Suppressor macrophage treated with lipopolysaccharide for 1 hour (primary cell): ENCODE measurements around the gene KLF5.

Experiments used
- DNase-seq, 3 donors: peaks; one replicate each; pipeline ENCODE4 v3.0.0-alpha.2; 2020 to 2022

KLF5 gene

DNA sequence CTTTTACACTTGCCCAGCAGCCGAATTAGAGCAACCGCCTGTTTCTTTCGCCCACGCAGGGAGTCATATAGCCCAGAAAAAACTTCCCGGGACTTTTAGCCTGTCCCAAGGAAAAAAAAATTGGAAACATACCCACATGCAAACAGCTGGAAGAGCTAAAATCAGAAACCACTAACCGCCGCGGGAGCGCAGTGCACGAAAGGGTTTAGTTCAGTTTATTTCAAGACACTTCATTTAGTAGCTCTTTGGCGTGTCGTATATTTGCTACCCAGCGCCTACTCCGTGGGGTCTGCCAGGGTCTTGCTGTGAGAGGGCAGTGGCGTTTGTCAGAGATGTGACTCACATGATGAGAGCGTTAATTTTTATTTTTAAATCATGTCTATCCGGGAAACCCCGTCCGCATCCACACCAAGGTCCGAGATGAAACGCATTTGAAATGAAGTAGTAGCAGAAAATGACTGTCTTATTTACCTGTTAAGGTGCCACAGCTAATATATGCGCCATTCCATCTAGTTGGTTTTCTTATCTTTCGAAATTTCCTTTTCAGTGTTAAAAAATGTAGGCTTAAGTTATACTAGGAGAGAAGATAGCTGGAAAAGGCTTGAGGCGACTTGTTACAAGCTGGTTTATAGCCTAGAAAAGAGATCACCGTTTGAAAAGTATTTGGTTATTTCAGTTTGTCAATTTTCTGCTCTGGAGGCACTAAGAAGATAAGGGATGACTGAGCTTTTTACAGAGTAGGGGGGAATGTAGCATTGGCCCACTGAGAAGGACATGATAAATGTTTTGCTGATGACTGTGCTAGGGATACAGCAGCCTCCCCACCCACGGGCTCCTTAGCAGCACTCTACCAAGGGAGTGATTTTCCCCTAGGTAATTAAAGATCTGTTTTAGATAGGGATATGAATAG lies 1.7 kb downstream of the KLF5 start:
- peak; percentile 71 to 79 (median 77) for DNase-seq

DNA sequence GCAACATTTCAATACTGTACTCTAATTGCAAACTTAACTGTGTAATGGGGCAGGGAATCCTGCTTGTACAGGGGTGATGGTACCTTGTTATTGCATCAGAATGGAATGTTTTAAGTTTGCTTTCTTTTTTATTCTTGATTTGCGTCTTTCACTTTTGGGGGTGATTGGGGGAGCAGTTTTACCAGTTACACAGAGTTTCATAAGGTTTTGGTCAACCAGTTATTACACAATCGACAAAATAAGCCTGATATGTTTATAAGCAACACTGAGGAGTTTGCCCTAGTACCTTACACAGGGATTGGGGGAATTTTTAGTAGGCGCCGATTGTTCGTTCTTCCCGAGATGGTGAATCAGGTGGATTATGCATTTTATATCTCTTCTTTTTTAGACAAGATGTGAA lies 2.7 kb downstream of the KLF5 start:
- DNase-seq: peak in 1 of 3 donors; percentile 26

DNA sequence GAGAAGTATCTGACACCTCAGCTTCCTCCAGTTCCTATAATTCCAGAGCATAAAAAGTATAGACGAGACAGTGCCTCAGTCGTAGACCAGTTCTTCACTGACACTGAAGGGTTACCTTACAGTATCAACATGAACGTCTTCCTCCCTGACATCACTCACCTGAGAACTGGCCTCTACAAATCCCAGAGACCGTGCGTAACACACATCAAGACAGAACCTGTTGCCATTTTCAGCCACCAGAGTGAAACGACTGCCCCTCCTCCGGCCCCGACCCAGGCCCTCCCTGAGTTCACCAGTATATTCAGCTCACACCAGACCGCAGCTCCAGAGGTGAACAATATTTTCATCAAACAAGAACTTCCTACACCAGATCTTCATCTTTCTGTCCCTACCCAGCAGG lies 3.1 kb downstream of the KLF5 start:
- no peak for DNase-seq

DNA sequence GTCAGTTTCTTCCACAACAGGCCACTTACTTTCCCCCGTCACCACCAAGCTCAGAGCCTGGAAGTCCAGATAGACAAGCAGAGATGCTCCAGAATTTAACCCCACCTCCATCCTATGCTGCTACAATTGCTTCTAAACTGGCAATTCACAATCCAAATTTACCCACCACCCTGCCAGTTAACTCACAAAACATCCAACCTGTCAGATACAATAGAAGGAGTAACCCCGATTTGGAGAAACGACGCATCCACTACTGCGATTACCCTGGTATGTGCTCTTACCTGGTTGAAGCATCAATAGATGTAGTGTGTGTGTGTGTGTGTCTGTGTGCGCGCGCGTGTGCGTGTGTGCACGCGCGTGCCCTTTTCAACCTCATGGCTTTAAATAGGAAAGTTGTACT lies 3.7 kb downstream of the KLF5 start:
- no peak for DNase-seq

DNA sequence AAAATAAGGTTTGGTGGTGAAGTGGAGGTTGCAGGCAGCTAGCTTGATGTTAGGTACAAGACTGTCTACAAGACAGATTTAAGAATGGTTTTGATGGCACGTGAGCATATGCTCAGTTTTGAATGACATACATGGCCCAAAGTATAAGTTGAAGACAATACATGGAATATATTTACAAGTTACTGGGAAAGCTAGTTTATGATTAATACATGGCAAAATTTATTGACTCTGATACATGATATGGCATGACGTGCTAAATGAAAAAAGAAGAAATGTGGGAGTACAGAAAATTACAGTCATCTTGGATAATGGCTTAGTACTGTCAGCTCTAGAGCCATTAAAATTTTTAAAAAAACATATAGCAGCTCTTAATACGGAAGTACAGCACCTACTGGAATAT lies 4.4 kb downstream of the KLF5 start:
- DNase-seq: no peak

DNA sequence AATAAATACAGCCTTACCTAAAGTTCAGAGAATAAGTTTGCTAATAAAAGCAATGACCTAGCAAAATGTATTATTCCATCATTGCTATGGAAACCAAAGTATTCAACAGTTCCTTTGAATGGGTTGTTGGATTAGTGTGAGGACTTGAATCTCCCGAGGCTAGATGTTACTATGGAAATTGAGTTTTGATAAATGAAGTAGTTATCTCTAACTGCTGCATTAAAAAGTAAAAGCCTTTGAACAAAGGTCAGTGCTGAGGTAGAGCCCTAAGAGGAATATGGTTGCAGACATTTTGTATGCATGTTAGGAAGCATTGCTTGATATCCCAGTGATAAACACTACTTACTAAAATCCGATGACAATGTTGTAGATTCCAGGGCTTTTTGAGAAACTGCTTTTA lies 6.2 kb downstream of the KLF5 start:
- no peak for DNase-seq

DNA sequence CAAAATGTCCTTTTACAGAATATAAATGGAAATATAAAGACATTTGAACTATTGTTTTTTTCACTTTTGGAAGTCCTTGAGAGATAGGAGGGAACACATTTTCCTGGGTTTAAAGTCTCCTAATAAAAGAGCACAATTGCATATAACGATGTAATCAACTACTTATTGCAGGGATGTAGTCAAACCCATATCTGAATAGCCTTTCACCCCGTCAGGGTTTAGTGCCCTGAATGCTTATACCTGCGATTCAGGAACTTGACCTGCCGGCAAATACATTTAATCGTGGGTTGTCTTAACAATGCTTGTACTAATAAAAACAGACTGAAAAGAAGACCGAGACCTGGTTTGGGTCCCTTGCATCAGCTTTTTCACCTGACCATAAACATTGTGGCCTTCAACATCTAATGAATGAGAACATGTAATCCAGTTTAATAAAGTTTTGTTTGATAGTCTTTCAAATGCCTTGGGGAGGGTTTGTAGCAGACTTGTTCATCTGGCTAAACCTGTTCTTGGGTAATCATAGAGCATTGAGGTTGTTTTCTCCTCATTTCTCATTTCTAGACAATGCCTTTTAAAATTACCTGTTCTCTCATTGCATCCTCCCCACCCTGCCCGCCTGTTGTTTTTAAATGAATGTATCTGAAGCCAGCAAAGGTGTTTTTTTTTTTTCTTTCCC lies 7.0 kb downstream of the KLF5 start:
- DNase-seq: no peak

DNA sequence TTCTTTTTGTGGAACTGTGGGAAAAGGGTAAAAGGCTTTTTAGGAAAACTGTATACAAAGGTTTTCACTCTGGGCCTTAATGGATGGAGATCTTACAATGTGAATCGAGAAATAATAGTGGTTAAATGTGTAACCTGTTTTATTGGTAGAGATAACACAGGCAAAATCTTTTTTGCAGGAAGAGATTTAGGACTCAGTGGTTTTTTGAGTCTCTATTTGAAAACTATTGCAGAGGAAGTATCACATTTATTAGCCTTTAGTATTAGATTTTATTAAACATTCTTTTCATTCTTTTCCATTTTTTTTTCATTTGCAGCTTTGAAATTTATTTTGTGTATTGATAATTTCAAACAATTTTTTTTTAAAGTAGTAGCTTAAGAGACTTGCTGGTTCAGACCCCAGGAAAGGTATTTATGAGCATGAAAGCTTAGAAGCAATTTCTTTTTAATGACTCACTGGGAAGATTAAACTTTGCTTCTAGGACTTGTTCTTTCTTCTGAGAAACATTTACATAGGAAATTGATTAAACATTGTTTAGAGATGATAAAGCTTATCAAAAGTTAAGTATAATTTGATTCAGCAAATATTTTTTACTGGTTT lies 10.5 kb downstream of the KLF5 start:
- DNase-seq: no peak

DNA sequence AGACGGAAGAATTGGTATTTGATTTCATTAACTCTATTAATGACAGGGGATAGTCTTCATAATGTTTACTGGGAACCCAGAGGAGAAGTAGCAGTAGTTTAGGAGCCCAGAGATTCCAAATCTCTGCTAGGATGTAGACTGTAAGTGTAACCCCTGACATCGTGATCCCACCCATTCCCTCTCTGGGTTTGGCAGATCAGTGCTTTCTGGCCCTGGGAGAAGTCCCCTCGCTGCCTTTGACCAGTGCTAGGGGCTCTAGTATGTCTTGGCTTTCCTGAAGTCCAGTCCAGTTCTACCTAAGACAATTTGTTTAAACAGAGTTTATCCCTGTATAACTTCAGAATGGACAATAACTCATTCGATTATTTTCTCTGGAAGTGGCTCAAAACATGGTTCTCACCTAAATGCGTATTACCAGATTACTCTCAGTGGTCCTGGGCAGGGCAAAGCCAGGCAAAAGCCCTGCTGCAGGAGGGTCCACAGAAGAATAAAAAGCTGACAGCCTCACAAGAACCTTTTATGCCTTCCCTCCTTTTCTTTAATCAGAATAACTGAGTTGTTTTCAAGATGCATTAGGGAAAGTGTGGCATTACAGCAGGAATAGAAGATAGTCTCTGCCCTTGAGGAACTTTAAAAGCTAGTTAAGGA lies 11.8 kb downstream of the KLF5 start:
- no peak for DNase-seq

DNA sequence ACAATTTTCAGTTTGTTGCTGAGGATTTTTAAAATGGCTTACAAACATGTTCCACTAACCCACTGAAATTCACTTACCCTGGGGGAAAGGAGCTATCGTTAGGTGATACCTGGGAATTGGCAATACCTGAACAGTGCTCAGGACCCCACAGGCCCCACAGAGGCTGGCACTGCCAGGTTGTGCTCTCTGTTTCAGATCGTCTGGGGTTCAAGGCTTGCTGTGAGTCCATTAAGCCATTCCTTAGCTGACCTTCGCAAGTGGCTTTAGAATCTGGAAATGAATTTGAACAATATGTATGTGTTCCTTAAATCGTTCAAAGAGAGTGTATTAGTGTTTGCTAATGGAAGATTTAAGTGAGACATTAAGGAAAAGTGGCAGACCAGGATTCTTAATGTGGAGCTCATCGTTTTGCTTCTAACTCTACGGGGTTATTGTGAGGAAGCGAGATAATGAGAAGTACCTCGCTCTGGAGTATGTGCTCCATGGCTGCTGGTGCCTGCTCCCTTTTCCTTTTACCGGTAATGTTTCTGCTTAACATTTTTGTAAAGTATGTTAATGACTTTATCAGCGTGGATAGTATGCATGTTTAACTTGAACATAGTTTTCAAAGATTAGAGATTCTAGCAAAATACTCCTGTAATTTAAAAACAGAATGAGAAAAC lies 13.6 kb downstream of the KLF5 start:
- no peak for DNase-seq

DNA sequence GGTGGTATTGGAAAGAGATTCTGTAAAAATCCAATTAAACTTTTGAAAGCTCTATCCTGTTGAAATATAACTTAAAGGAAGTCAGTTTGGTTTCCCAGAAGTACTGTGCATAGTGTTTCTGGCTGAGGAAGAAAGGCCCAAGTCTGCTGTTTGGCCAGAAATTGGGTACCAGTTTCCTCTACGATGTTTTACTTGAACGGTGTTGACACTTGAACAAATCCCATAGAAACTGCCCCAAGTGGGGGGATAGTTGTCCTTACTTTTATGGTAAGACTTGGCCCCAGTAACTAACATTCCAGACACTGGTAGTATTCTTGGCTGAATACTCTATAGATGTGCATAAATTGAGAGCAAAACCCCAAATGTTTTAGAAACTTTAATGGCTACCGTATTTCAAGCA lies 14.2 kb downstream of the KLF5 start:
- DNase-seq: no peak

DNA sequence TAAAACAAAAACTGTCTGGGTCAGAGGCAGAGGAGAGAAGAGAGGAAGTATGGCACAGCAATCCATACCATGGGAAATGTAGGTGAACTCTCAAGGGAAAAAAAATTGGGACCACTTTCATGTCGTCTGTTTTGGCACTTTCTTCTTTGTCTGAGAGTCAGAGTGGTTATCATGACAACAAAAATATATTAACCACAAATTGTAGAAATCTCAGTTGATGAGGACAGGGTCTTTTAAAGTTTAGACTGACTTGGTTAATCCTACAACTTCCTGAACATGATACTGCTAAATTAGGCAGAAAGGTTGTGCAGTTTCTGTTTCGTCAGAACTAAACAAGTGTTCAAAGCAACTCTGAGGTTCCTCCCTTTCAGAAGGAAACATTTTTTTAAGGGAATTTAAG lies 15.2 kb downstream of the KLF5 start:
- DNase-seq: peak; percentile 17 to 45 (median 22)

DNA sequence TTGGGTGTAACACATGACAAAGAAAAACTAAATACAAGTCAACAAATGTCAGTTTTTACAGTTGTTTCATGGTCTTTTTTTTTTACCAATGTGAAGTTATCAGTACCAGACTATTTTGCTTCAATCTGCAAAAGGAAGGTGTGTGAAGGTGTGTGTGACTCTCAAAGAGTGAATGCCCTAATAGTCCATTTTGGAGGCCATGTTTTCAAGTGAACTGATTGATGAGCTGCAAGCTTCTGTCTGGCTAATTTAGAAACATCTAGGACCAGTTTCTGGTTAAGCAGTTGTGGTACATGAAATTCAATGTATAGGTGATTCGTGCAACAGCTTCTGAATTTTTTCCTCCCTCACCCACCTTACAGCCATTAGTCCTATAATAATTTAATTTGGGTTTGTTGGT lies 16.1 kb downstream of the KLF5 start:
- DNase-seq: no peak

DNA sequence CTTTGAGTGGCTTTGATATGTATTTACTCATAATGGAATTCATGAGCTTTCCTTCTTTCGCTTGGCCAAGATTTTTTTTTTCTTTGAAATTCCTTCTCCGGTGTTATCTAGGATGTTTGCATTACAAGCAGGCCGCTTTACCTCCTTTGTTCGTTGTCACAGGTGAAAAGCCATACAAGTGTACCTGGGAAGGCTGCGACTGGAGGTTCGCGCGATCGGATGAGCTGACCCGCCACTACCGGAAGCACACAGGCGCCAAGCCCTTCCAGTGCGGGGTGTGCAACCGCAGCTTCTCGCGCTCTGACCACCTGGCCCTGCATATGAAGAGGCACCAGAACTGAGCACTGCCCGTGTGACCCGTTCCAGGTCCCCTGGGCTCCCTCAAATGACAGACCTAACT lies 16.7 kb downstream of the KLF5 start:
- no peak for DNase-seq

DNA sequence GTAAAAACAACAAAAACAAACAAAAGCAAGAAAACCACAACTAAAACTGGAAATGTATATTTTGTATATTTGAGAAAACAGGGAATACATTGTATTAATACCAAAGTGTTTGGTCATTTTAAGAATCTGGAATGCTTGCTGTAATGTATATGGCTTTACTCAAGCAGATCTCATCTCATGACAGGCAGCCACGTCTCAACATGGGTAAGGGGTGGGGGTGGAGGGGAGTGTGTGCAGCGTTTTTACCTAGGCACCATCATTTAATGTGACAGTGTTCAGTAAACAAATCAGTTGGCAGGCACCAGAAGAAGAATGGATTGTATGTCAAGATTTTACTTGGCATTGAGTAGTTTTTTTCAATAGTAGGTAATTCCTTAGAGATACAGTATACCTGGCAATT lies 17.1 kb downstream of the KLF5 start:
- no peak for DNase-seq

DNA sequence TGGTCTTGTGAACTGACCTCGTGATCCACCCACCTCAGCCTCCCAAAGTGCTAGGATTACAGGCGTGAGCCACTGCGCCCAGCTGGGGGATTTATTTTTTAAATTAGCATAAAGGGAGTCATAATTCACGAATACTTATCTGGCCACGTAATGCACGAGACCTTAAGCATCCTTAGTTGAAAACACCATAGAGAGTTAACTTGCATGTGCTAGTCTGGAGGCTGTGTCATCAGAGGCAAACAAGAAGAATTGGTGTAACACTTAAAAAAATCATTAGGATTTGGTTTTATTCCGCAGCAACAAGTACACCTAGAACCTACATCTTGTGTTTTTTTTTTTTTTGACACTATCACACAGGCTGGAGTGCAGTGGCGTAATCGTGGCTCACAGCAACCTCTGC lies 19.1 kb downstream of the KLF5 start:
- no peak for DNase-seq

DNA sequence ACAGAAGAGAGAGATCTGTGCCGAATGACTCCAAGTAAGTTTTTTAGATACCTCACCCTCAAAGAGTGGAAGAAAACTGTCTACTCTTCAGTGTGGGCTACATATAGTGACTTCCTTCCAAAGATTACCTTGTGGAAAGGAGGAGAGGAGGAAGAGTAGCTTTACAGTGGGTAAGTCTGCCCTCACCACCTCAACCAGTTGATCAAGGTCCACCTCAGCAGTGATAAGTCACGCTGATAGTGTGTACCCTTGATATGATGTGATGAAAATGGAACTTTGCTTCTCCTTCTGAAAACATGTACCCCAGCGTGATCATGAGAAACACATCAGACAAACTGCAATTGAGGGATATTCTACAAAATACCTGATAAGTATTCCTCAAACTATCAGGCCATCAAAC lies 20.6 kb downstream of the KLF5 start:
- DNase-seq: no peak

DNA sequence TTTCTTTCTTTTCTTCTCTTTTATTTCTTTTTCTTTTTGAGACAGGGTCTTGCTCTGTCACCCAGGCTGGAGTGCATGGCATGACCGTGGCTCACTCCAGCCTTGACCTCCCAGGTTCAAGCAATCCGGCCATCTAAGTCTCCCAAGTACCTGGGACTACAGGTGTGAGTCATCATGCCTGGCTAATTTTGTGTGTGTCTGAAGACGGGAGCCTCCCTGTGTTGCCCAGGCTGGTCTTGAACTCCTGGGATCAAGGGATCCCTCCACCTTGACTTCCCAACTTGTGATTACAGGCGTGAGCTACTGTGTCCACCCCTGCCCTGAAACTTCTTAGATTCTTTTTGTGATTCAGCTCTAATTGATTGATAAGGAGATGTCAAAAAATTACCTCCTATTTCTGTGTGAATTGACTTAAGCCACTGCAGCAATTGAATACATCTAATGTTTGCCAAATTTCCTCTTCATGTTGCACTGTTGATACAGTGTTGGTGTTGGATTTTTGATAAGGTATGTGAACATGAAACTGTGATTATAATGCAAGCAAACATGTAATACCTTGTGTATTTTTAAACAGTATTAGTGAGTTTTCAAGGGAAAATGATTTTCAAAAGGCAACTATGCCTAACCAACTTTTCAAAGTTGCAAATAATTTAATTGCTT lies 22.6 kb downstream of the KLF5 start:
- no peak for DNase-seq

DNA sequence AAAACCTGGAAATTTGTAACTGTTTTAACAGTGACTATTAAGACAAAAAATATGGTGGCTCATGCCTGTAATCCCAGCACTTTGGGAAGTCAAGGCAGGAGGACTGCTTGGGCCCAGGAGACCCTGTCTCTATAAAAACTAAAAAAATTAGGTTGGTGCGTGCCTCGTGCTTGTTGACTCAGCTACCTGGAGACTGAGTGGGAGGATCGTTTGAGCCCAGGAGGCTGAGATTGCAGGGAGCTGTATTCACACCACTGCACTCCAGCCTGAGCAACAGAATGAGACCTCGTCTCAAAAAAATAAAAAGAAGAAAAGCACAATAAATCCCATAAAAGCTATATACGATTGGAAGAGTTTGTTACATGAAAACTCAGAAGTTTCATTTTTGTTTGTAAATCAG lies 23.7 kb downstream of the KLF5 start:
- DNase-seq: no peak

DNA sequence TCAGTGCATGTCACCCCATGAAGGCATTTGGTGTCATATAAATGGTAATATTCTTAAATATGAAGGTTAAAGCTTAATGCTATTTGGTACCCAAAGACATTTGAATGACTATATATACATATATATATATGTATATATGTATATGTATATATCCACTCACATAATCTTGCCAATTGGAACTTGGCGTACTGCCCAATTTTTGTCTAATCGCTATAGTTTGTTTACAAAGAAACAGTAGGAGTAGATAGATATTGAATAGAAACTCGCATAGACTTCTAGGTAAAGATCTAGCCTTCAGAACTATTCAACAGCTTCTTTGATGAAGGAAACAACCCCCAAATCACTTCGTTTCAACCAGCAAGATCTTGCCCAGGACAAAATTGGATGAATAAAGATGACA lies 24.1 kb downstream of the KLF5 start:
- DNase-seq: no peak

DNA sequence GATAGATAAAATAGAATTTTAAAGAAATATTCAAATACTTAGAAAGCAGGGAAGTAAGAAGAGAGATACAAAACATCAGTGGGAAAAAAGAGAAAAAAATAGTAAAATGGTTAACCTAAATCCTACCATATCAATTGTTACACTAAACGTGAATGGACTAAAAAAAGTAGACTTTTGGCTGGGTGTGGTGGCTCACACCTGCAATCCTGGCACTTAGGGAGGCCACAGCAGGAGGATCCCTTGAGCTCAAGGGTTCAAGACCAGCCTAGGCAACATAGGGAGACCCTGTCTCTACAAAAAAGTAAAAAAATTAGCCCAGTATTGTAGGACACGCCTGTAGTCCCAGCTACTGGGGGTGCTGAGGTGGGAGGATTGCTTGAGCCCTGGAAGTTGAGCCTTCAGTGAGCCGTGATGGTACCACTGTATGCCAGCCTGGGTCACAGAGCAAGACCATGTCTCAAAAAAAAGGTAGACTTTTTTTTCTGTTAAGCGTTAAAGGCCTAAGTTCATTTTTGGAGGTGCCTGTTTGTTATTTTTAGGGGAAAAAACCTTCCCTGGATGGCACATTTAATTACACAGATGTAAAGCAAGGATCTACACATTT lies 29.6 kb downstream of the KLF5 start:
- DNase-seq: no peak

DNA sequence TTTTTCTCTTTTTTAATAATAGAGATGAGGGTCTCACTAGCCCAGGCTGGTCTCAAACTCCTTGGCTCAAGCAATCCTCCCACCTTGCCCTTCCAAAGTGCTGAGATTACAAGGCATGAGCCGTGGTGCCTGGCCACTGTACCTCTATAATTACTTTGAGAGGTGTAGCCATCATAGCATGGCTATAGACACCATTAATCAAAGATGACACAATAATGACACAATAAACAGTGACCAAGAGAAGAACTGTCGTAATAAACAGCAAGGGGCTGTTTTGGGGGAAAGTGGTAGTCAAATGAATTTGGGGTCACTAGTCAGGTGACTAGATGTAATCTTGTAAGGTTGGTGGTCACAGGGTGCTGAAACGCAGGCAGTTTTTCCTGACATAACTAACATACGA lies 30.4 kb downstream of the KLF5 start:
- no peak for DNase-seq
